Hippocampal formation (tissue), 2 donors: ENCODE measurements around the gene STX10.

Experiments
- DNase-seq, 2 donors: peaks; one replicate each; lab custom pipeline; 2025; lab: John Stamatoyannopoulos, UW

The STX10 gene

DNA sequence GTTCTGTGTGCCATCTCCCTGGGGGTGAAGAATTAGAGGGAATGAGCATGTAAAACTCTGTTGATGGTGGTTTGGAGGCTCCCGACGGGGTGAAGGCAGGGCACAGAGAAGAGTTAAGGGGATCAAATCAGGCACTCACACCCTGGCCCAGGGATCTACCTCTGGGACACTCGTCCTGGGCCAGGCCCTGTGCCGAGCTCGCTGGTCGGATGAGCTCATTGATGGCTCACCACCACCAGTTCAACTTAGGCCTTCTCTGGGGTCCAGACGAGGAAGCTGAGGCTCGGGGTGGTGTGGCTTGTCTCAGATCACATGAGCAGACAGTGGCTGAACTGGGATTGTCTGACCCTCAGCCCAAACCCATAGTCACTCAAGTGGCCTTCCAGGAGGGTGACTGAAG is 30.5 kb downstream of the STX10 start:
- DNase-seq = no peak

DNA sequence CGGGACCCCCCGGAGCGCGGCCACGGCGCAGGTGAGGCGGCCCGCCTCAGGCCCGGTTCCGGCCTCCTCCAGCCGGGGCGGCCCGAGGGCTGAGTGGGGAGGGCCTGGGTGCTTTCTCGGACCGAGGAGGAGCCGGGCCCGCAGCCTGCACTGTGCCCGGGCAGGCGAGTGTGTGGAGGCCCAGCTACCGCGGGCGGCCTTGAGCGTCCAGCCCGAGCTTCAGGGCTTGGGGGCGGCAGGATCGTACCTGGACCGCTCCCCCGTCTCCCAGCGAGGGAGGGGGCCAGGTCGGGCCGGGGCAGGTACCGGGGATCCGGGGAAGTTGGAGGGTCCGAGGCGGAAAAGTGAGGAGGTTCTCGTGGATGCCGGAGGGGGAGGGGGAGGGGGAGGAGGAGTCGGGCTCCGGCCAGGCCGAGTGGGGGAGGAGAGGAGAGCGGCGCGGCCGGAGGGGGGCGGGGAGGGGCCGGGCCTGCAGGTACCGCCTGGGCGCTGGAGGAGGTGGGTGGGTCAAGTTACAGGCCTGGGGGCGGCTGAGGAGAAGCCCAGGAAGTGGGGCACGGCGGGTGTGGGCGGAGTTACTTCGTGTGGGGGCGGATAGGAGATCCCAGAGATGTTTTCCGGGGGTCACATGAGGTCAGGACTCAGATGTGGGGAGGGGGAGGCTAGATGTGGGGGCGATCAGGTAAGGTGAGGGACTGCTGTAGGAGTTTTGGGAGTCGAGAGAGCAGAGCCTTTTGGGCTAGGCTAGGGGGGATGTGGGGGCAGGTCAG is 31.6 kb downstream of the STX10 start:
- DNase-seq = no peak

DNA sequence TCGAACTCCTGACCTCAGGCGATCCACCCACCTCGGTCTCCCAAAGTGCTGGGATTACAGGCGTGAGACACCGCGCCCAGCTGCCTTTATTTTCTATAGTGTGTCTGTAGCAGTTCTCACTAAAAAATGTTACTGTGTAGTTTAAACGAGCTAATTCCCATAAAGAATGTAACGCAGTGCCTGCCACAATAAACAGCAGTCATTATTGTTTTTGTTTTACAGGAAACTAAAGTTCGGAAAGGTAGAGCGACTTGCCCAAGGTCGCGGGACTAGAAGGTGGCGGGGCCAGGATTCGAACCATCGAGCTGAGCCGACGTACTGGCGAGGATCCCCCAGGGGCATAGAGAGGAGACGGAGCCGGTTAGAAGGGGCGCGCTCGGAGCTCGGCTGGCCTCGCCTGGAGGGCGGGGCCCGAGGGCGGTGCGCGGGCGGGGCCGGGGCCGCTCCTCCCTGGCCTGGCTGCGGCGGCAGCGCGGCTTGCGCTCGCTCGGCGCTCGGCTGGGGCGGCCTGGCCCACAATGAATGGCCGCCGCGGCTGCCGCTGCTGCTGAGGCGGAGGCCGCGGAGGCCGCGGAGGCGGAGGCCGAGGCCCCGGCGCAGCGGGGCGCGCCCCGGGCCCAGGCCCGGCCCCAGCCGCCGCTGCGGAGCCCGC is 32.3 kb downstream of the STX10 start, which contains the start of gene NACC1:
Gene NACC1 (plus strand): TSS at position 493 of the 652 bp plus-strand sequence. CDS start 16,944 bp downstream, outside the sequence.
- DNase-seq = peak; percentile 84 to 94

GRCh38 chr19:13117176-13117771 is 32.9 kb downstream of the STX10 start:
- no peak for DNase-seq

DNA sequence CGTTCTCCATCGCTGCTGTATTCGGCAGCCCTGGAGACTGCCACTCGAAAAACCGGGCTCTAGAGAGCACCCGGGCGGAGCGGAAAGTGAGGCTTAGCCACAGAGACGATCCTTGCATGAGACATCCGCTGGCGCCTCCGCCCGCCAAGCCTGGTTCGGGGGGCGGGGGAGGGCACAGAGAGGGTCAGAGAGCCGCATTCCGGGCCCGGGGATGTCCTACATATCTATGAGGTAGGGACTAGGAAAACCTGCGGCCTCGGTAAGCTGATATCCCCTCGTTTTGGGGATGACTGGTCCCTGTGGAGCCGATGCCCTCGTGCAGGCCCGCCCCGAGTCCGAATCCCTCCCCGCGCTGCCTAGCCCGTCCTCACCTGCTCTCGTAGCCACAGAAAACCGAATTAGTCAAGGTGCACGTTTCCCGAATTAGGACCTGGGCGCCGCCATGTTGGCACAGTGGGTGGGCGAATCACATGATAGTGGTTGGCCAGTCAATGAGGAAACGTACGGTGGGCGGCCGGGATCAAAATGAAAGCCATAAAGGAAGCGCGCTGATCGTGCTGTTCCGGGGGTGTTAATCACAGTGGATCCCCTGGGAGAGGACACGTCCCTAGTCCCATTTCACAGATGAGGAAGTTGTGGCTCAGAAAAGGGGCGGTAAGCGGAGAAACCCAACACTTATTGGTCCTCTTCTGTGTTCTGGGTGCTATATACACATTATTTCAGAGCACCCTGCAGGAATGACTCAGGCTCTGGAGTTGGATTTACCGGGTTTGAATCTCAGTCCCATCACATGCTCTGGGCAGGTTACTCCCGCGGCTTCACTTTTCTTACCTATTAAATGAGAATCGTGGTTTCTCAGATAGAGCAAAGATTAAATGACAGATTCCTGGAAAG is 33.6 kb downstream of the STX10 start, which contains the start of gene TRMT1:
Gene TRMT1 (minus strand): TSS at position 459 of the 894 bp plus-strand sequence. CDS start 341 bp downstream, at position 118.
- DNase-seq = peak in 1 of 2 donors; percentile 87

DNA sequence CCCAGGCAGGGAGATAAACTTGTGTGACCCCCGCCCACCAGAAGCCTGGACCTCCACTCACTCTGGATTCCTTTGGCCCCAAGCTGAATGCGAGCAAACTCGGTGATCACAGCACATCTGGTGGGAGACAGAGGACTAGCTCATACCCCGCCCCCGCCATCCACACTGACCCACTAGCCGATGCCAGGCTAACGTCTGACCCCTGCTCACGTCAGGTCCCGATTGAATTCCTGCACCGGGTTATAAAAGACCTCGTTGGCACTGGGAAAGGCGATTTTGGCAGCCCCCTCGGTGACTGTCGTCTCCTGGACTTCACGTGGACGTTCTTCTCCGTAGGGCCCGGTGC is 34.3 kb downstream of the STX10 start:
- no peak for DNase-seq

GRCh38 chr19:13112555-13112954 is 37.6 kb downstream of the STX10 start:
- DNase-seq = no peak

DNA sequence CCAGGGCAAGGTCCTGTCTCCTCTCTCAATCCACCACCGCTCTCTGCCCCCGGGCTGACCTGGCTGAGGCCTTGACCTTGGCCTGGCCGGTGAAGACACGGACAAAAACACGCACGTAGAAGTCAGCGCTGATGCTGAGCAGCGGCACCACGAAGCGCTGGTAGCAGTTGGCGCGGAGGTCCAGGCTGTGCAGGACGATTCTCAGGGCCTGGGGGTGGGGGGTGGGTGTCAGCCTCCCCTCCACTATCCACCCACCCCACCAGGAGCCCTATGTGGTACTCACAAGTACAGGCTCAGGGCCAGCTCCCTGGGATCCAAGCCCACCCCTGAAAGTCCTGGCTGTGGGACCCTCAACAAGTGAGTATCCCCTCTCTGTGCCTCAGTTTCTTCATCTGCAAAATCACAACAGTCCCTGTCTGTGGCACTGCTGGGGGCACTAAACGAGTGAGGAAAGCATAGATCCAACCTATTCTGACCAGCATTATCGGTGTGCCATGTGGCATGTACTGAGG is 40.0 kb downstream of the STX10 start:
- no peak for DNase-seq

GRCh38 chr19:13109361-13110098 is 40.6 kb downstream of the STX10 start:
- DNase-seq = no peak

GRCh38 chr19:13104848-13105711 is 45.1 kb downstream of the STX10 start:
- DNase-seq = no peak

GRCh38 chr19:13104360-13104847 is 45.8 kb downstream of the STX10 start:
- DNase-seq = no peak

DNA sequence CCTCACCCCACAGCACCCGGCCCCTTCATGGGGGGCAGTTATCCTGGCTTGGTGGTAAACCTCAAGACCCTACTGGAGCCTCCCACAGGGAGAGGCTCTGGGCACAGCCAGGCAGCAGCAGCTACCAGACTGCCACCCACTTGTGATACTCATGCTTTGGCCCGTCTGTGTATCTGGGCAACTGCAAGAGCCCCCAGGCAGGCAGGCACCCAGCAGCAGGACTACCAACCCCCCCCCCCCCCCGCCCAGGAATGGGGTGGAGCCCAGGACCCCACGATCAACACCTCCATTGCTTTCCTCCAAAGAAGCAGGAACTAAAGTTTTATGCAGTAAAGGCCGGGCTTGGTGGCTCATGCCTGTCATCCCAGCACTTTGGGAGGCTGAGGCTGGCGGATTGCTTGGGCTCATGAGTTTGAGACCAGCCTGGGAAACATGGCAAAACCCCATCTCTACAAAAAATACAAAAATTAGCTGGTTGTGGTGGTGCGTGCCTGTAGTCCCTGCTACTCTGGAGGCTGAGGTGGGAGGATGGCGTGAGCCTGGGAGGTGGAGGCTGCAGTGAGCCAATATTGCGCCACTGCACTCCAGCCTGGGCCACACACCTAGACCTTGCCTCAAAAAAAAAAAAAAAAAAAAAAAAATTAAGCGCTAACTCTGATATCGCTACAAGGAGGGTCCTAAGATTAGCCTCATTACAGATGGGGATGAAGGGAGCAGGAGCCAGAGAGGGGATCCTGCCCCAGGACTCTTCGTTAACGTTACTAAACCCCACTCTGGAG is 46.4 kb downstream of the STX10 start:
- DNase-seq = no peak

GRCh38 chr19:13102666-13103580 is 47.3 kb downstream of the STX10 start, which contains the start of gene LYL1:
TSS of gene LYL1 (minus strand) at chr19:13102858. CDS start at chr19:13101171, 1,687 bp downstream.
- no peak for DNase-seq

GRCh38 chr19:13102416-13102665 is 47.8 kb downstream of the STX10 start:
- DNase-seq = no peak

GRCh38 chr19:13101590-13102415 is 48.4 kb downstream of the STX10 start:
- no peak for DNase-seq

GRCh38 chr19:13100841-13101589 is 49.2 kb downstream of the STX10 start:
- DNase-seq = no peak
